OCI-LY7 (cell line): Measurements from ENCODE around the gene CDC5L.

Experiments
- EZH2phosphoT487 ChIP-seq: fragments of 200-600 bp; sonication (generic); IDR thresholded peaks from 2 replicates; pipeline ENCODE4 v1.6.1; 2018; ENCODE audit warnings: low read depth, borderline replicate concordance, mild to moderate bottlenecking, mixed run types, antibody characterized with exemption, low read length, moderate library complexity, mixed read lengths
- TF ChIP-seq, protein P1 (sequence below): fragments of 200-600 bp; sonication (generic); conservative IDR thresholded peaks from 2 replicates; pipeline ENCODE4 v1.5.1; 2014; ENCODE audit warnings: mild to moderate bottlenecking, antibody characterized with exemption, low read length, moderate library complexity, mixed read lengths

DNA sequence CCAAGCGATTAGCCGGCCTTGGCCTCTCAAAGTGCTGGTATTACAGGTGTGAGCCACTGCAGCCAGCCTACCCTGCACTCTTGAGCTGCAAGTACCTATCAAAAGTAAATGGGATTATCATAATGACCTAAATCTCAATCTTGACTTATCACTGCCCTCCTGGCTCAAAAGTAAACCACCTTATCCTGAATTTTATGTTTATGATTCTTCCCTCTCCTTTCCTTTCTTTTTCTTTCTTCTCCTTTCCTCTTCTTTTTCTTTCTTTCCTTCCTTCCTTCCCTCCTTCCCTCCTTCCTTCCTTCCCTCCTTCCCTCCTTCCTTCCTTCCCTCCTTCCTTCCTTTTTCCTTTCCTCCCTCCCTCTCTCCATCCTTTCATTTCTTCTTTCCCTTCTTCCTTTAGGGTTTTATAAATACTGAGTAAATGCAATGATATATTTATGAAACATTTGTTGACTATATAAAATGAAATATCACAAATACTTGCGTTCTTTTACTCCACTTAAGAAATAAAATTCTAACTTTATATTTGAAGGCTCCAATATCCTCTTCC is 24.1 kb upstream of the CDC5L start:
- TF ChIP-seq, protein P1, sequence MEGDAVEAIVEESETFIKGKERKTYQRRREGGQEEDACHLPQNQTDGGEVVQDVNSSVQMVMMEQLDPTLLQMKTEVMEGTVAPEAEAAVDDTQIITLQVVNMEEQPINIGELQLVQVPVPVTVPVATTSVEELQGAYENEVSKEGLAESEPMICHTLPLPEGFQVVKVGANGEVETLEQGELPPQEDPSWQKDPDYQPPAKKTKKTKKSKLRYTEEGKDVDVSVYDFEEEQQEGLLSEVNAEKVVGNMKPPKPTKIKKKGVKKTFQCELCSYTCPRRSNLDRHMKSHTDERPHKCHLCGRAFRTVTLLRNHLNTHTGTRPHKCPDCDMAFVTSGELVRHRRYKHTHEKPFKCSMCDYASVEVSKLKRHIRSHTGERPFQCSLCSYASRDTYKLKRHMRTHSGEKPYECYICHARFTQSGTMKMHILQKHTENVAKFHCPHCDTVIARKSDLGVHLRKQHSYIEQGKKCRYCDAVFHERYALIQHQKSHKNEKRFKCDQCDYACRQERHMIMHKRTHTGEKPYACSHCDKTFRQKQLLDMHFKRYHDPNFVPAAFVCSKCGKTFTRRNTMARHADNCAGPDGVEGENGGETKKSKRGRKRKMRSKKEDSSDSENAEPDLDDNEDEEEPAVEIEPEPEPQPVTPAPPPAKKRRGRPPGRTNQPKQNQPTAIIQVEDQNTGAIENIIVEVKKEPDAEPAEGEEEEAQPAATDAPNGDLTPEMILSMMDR: no peak
- no peak for TF ChIP-seq EZH2phosphoT487
